ENCODE data around the gene FNDC3B.

Gene FNDC3B

DNA sequence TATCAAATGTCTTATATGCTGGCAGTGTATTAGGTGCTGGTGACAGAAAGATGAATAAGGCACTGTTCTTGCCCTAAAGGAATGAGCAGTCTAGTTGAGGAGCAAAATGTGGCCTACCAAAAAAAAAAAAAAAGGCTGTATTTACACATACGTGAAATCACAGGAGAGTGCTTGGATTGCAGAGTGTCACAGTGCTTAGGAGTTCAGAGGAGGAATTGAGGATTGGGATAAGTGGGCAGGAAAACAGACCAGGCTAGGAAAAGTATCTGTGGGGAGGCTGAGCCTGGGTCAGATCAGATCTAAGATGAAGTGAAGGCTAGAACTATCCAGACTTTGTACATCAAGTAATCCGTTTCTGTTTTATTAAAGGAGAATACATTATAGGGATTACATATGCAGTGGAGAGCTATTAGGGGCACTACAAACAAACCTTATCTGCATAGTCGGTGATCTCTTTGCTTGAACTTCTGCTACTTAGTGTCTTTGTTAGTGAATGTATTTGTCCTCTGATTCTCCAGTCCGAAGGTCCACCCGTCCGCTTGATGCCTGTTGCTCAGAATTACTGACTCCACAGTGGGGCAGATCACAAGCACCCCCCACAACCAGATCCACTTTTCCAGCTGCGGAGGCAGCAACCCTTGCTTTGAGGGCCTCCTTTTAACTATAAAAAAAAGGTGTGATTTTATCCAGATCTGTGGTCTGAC is 80.0 kb downstream of the FNDC3B start:
- DNase-seq = no peak

DNA sequence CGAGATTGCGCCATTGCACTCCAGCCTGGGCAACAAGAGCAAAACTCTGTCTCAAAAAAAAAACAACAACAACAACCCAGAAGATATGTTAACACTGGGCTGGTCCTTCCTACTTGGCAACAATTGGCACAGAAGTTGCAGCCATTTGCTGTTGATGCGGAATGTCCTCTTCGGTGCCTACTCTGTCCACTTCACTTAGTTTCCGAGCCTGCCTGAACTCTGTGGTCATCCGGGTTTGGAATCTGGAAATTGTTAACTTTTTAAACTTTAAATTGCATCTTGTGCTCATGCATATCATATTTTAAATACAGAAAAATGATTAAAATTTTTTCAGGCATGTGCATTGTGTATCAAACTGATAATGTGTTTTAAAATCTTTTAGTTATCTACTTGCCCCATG is 81.5 kb downstream of the FNDC3B start:
- no peak for DNase-seq

DNA sequence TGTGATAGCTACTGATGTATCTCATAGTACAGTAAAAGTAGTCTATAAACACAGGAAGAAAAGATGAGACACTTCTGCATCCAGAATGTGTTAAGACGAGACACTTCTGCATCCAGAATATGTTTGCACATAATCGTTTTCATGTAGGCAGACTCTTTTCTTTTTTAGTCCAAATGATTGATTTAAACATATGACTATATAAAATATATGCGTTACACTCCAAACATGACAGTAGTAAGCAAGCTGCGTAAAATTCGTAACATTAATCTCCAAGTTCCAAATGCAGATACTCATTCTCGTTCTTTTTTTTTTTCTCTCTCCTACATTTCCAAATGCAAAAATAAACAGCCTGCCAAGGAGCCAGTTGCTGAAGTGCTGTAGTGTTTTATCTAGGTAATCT is 82.6 kb downstream of the FNDC3B start:
- no peak for DNase-seq

DNA sequence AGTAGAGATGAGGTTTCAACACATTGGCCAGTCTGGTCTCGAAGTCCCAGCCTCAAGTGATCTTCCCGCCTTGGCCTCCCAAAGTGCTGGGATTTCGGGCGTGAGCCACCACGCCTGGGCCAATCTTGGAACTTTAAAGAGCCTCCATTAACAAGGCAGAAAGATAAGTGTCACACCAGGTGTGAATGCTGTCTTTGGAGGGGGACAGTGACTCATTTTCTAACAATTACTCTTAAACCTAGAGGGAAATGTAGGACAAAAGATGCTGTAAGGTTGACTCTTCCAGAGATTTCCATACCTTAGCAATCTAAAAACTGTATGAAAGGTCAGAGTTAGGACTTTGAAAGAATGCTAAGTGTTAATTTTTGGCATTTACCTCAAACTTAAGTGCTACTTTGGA is 84.9 kb downstream of the FNDC3B start:
- no peak for DNase-seq

DNA sequence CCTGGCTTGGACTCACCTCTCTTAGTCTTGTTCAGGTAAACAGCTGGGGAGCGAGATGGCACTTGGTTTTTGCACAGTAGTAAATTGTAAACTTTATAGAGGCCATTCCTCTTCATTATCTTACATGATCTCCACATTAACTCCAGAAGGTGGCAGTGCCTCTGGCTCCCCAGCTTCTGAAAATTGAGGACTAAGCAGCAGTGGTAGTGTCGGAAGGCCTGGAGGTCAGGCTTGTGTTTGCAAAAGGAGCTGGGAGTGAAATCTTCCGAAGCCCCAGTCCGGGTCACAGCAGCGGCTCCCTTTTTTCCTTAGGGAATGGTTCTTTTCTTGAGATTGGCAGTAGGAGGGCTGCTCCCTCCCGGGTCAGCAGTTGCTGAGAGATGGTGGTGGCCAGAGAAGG is 85.7 kb downstream of the FNDC3B start:
- DNase-seq = no peak

DNA sequence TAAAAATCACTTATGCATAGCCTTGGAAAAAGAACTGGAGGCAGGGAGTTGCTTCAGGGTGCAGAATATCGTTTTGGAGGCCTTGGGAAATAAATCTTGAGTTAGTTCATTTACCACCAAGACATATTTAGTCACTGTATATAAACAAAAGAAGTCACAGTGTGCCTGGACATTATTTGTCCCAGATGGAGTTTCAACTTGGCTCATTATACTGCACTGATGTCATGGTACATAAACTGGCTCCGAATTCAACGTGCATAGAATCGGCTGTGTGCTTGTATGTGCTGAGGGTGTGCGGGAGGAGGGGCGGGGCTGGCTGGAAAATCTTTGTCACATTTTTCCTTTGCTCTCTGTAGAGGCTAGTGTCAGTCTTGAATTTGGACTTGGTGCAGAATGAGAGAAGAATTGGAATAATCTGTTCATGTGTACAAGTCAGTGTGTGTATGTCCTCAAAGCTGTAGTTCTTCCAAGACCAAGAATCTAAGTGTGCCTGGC is 86.6 kb downstream of the FNDC3B start:
- DNase-seq = no peak

DNA sequence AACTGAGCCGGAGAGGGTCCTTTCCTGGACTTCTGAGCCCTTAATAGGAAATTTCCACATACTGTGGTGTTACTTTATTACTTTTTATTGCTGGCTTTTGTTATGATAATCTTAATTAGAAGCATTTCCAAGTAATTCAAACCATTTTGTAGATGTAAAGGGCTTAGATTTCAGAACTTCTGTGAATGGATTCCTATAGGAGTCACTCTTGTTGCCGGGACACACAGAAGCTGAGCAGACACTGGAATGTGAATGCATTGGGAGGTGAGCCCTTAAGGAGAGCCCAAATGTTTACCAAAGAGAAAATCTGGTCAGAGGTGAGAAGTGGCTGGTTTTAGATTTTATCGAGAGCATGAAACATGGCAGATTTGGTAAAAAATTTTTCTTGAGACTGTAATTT is 87.4 kb downstream of the FNDC3B start:
- DNase-seq = no peak

DNA sequence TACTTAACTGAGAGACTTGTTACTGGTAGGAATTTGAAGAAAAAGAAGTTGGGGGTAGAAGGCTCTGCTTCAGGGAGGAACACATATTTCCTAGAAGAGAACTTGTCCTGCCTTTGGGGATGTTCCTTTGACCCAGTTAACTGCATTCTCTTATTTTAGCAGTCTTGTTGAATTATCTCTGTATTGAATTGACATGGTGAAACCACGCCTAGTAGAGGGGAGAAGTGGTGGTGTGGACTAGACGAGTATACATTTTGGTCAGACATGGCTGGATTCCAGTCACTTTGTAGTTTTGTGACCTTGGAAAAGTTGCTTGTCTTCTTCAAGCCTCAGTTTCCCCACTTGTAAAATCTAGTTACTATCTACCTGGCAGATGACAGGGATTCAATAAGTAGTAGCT is 87.8 kb downstream of the FNDC3B start:
- DNase-seq = no peak

DNA sequence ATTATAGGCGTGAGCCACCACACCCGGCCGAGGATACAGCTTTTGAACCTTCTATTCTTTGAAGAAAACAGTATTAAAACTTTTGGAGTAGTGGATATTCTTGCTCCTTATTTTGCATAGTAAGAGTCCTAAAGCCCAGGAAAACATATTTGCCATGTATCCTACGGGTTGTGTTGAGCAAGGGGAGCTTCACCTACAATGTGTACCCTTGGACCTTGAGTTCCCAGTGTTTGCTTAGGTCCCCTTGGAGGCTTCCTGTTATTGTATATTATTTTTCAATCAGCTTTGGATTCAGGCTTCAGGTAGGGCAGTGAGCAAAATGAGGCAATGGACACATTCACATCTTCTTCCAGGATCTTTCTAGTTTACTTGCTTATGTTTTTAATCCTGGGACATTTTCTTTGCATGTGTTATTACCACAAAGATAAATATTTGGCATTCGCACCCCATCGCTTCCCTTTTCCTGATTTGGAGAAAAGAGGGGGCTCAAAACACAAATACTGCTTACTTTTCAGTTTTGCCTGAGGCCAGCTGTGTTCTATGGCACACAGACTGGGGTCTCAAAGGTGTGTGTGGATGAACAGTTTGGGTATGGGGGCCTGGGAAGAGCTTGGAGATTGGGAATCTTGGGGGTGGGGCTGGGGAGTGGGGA is 88.7 kb downstream of the FNDC3B start:
- DNase-seq = no peak

DNA sequence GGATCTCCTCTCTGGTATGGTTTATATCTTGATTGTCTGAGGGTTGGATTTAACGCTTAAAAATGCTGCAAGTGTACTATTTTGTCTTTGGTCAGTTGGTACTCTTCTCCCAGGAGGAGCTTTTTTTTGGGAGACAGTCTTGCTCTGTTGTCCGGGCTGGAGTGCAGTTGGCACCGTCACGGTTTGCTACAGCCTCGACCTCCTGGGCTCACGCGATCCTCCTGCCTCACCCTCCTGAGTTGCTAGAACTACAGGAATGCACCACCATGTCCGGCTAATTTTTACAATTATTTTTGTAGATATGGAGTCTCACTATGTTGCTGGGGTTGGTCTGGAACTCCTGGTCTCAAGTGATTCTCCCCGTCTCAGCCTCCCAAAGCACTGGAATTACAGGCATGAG is 89.5 kb downstream of the FNDC3B start:
- DNase-seq = no peak

DNA sequence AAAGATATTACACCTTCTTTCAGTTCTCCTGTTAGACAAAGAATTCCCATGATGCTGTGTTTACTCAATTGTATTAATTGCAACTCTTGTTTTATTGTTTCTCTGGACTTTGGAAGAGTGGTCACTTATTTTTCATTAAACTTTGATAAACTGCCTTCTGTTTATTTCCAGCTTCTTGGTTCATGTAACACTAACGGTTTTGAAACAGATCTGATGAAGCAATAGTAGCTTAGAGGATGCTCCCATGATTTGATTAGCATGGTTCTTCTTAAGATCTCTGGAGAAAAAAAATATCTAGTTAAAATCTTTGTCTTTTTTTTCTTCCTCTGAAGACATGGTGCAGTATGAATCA is 90.1 kb downstream of the FNDC3B start:
- peak in 1 of 4 experiments; percentile 84 for DNase-seq

DNA sequence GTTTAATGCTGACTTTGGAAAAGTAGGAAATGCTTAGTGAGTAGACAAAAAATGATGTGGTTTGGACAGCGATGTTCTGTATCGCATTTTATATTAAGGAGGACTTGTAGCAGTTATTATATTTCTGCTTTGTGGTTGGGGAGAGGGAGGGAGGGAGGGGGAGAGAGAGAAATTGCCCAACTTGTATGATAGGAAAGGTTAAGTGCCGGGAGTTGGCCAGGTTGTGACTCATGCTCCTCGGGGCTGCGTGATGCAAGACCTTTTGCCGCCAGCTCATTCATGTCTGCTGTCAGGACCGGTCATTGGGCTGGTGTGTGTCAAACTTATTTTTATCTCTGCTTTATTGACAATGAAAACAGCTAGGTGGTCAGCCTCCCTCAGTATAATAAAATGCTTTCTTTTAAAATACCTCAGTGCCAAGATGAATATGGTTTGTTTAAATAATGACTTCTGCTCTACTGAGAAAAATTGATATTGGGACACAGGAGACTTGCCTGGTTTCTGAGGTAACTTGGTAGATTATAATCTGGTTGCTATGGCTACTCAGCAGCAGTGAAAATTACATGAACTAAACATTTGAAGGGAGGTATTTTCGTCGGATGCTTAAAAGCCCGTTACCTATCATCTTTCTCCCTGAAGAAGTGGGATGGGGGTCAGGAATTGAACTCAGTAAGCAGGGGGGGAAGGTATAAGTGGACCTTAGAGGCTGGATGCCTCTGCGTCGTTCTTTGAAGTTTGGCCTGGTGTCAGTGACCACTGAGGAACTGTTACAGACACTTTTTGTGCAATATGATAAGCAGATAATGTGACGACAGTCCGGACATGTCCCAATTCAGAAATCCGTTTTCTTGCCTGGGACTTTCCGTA is 90.7 kb downstream of the FNDC3B start:
- peak; percentile 93 to 98 (median 94) for DNase-seq

DNA sequence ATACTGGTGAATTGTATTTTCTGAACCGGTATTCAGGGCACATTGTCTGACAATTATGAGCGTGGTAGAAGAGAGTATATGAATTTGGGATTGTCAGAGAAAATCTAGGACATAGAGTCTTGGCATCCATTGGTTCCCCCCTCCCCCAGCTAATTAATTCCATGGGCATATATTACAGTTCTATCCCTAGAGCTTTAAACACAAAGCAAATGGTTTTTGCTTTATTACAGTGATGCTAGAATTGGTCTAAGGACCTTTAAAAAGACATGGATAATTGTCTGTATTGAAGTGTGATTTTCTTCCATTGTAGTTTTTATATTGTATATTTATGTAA is 91.3 kb downstream of the FNDC3B start:
- DNase-seq = no peak

DNA sequence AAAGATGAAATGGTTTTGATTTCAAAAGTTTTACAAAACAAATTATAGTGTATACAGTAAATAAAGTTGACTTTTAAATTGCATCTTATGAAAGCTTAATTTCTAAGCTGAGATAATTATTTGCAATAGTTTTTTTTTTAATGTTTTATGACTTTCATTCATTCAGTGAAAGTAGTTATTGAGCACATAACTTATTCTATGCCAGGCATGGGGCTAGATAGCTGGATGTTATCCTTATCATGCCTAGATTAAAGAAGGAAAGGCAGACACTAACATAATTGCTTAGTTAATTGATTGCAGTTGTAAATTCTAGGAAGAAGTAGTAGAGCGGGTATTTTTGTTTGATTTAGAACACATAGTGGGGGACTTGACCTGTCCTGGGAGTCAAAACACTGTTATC is 92.4 kb downstream of the FNDC3B start:
- no peak for DNase-seq

DNA sequence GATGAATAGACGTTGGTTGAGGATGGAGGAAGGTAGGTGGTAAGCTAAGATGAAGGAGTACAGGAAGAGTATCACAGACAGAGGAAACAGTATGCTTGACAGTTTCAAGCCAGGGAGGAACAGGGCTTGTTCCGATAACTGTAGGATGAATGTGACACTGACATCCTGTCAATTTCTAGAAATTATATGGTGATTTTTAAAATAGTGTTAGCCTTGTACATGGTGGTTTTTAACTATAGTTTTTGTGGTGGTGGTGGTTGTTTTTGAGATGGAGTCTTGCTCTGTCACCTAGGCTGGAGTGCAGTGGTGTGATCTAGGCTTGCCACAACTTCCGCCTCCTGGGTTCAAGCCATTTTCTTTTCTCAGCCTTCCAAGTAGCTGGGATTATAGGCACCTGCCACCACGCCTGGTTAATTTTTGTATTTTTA is 92.8 kb downstream of the FNDC3B start:
- DNase-seq = no peak

DNA sequence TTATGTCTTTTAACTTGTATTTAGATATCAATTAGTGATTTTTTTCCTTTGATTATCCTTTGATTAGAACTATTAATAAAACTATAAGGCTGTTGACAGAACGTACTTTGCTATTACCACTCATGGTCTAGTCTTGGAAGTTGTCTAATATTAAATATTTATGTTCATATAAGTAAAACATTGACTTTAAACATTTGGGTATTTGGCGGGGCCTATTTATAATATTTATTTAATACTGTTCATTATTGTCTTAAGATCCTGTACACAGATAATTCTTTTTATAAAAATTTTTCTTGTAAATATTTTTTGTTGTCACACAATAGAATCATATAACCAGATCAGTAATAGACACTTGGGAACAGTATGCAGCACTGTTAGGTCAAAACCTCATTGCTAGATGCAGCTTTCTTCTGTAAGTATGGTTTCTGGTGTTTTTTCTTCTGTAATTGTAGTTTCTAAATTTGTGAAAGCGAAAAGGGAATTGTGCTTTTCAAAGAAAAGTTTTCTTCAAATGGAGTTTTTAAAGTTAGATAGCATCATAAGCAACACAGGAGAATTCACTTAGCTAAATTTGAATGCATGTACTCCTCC is 93.4 kb downstream of the FNDC3B start:
- DNase-seq = no peak

DNA sequence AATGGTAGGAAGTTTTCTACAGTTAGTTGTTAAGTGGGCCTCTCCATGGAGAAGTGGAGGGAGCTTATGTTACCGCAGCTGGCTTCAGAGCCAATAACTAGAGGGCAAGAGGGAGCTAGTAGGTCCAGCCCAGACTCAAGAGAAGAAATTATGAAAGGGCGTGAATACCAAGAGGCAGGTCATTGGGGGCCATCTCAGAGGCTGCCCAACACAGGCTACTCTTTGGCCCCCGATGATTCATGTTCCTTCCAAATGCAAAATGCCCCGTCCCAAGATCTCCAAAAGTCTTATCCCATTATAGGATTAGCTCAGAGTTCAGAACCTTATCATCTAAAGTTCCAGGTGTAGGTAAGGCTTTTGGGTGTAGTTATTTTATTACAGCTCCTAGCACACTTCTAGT is 94.5 kb downstream of the FNDC3B start:
- no peak for DNase-seq

DNA sequence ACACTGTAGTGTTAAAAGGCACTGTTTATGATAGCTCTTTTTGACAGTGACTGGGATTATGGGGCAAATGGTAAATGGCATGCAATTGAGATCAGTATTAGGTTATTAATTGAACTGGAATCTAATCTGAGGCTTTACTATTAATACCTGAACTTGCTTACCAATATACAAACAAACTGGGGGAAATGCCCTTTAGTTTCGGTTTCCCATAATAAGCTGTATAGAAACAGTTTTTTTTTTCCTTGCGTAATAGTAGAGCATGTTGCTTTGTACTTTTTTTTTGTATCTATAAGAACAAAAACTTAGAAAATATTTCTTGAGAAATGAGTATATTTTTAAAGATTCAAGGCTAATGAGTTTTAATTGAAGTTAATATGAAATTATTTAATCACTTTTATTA is 95.0 kb downstream of the FNDC3B start:
- DNase-seq = peak in 2 of 4 experiments; percentile 61 to 62

DNA sequence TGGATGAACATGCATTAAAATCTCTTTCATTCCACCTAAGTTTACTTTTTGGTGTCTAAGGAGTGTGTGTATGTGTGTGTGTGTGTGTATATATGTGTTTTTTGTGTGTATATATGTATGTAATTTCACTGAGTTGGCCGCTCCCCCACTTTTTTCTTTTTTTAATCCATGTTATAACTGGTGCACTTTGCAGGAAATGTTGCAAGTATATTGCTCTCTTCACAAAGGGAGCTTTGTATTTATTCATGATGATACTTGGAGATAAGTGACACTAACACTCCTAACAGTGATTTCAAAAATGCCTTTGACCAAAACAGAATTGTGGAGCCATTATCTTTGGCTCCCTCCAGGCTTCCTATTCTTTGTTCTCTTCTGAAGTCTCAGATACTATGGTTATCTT is 95.8 kb downstream of the FNDC3B start:
- no peak for DNase-seq

DNA sequence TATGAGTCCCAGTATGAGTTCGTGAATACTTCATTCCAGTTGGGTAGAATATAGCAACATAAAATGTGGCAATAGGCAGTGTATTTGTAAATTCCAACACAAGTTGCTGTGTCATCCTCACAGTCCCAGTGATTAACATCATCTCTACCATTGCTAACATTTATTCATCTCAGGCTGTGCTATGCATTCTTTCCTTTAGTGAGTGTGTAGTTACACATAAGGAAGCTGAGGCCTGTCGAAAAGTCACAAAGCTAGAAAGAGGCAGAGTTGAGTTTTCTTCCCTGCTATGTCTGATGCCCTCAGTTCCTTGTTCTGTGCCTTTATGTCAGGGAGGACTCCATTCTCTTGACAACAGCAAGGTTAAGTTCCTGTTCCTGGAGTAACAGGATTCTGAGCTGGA is 96.4 kb downstream of the FNDC3B start:
- peak; percentile 62 to 87 (median 72) for DNase-seq

DNA sequence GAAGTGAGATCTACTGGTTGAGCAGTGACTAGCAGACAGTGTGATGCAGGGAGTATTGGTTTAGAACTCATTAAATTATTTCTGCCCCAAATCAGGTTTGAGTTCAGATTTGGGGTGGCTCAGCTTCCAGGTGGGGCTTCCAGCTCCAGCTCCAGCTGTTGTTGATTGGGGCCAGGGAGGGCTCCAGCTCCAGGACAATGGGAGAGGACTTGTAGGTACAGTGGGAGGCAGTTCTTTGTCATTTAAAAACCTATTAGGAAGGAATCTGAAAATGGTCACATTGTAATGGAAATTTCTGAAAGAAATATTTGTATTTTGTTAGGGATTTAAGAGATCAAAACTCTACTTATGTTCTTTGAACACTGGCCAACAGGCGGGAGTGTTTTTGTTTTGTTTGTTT is 97.0 kb downstream of the FNDC3B start:
- no peak for DNase-seq

DNA sequence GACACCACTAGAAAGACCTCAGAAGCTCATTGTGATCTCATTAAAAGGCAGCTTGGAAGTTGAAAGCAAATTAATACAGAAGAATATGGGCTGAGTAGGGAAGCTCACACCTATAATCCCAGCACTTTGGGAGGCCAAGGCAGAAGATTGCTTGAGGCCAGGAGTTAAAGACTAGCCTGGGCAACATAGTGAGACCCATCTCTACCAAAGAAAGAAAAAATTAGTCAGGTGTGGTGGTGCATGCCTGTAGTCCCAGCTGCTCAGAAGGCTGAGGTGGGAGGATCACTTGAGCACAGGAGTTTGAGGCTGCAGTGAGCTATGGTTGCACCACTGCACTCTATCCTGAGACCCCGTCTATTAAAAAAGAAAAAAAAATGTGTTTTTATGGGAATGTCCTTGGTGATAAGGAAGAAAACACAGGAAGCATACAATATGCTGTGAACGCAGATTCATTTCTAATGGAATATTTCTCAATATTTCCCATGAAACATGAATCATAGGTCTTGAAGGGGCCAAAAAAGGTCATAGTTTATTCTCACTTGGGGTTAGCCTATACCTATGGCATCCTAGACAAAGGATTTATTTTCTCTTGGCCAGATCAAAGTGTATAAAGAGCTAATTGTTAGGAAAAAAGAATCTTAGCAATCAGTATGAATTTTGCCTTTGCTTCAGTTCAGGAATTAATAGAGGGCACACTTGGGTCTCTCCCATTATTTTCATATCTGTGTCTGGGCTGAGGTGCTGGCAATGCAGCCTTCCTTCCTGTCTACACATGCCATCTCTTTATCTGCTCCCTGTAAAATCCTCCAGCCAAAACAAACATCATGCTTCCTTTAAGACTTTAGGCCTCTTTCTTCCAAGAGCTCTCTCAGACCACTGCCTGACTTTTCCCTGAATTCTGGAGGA is 98.2 kb downstream of the FNDC3B start:
- DNase-seq = peak in 2 of 4 experiments; percentile 51 to 53

Data from suppressor macrophage (primary cell).